ENCODE measurements around the gene ZFP91.

- TF ChIP-seq CTCF (conservative IDR thresholded peaks at IDR 0.05; ENCODE audit: low read depth, low read length) (no peak), EZH2 (IDR thresholded peaks at IDR 0.05; ENCODE audit: low read length, unreplicated experiment) (no peak), EZH2phosphoT487 (IDR thresholded peaks at IDR 0.05; ENCODE audit: borderline replicate concordance, low read length) (no peak)
These were observed 58.5 kb downstream of the ZFP91 start for GRCh38 chr11:58637371-58637770.
